GM19397 (cell line): ENCODE results near the gene TSPAN15.

Experiments used
- ATAC-seq: cut with Tn5 transposase; IDR thresholded peaks from one replicate; pipeline ENCODE4 v1.9.1; 2021; ENCODE audit warnings: mild to moderate bottlenecking, moderate library complexity; ENCODE audit not compliant: unreplicated experiment

The TSPAN15 gene

GRCh38 chr10:69464801-69465401 lies 13.6 kb downstream of the TSPAN15 start:
- ATAC-seq: no peak

DNA sequence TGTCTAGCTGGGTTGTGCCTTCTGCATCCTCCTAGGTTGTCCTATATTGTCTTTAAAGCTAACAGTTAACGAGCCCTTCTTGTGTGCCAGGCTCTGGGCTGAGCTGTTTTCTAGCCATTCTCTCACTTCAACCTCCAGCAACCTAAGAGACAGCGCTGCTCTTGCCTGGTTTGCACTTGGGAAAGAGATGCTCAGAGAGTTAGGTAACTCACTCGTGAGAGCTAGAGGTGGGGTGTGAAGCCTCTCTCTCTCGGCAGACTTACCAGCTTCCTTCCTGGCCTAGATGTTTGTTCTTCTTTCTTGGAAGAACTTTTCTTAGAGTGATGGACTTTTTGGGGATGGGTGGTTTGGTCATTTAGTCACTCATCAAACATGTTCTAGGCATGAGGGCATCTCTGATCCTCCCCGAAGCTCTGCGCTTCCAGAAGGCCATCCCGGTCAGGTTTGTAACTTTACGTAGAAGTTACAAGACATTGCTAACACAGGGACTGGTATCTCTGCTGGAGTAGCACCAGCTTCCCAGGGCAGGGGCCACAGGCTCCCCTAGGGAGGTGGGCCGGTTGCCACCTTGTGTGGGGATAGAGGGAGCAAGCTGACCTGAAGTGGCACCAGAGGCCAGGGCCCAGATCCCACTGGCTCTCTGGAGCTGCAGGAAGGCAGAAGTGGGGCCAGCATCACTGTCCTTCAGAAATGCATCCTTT lies 14.3 kb downstream of the TSPAN15 start:
- no peak for ATAC-seq

- ATAC-seq: no peak
Observed at GRCh38 chr10:69466158-69466490, 14.9 kb downstream of the TSPAN15 start.

GRCh38 chr10:69466689-69467088 lies 15.4 kb downstream of the TSPAN15 start:
- ATAC-seq: no peak

DNA sequence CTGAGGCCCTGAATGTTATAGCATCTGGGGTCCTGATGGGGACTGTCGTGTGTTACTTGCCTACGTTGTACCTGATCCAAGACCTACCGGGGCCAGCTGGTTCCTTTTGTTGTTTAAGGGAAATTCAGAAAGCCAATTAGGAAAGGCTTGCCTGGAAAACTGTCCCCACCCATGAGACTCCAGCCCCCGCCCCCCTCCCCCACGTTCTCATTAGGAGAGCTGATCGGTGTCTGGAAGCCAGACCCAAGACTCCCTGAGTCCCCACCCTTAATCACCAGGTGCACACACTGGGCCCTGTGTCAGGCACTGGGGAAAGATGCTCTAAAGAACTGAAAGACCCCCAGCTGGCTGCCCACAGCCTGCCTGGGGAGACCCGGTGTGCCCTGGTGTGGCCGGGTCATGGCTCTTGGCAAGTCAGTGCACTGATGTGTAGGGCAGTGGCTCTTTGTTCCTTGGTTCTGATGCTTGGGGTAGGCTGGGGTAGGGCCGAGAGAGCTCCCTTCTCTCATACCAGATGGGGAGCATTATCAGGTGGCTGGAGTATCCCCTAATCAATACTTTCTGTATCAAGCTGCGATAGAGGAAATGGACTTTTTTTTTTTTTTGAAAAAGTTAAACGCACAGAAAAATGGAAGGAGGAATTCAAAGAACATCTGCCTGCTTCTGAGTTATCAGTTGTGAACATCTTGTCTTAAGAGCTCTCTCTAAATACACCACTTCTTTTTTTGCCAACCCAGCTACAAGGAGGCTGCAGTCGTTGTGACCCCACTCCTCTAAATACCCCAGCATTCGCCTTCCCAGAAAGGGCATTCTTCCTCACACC lies 16.9 kb downstream of the TSPAN15 start:
- no peak for ATAC-seq

DNA sequence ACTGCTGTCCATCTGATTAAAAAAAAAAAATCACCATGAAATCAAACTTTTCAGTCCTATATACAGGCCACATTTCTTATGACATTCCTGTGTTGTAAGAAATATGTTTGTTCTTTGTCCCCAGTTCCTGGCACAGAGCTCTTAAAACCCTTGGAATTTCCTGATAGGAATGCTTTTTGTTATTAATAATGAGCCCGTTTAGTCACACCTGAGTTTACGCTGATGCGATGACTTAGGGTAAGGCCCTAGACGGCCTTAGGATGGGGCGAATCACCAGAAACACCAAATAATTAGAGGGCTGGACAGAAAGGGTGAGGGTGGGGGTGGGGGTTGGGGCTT lies 17.5 kb downstream of the TSPAN15 start:
- ATAC-seq: no peak

DNA sequence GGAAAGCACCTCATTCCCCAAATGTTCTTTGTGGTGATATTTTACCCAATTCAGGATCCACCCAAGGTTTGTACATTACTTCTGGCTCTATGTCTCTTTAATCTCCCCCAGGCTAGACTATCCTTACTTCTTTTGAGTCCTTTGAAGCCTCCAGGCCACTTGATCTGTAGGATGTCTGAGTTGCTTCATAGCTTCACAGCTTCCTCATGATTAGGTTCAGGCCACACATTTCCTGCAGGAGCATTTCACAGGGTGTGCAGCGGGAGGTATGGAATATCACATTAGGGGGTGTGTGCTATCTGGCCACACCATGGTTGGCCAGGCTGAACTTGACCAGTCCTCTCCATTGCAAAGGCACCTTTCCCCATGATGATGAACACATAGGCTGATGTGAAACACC lies 18.7 kb downstream of the TSPAN15 start:
- ATAC-seq: no peak

GRCh38 chr10:69470463-69471384 lies 19.5 kb downstream of the TSPAN15 start:
- ATAC-seq: no peak

GRCh38 chr10:69472142-69472541 lies 20.9 kb downstream of the TSPAN15 start:
- ATAC-seq: no peak

GRCh38 chr10:69472544-69472943 lies 21.3 kb downstream of the TSPAN15 start:
- ATAC-seq: no peak

GRCh38 chr10:69473304-69473990 lies 22.2 kb downstream of the TSPAN15 start:
- ATAC-seq: no peak

GRCh38 chr10:69474742-69475432 lies 23.6 kb downstream of the TSPAN15 start:
- no peak for ATAC-seq

DNA sequence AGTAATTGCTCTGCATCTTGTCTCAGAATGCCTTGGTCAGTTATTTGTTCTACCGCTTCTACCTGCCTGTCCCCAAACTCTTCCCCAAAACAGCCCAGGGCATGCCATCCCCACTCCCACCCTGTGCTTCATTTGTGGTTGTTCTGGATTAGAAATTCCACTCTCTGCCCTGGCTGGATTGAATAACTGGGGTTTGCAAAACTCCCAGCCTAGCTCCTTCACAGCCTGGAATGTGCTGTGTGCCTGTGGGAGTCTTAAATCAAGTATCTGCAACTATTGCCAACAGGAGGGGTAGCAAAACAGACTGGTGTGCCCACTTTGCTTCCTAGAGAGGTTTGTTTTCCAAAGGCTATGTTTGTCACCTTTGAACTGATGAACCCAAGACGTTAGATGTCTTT lies 24.2 kb downstream of the TSPAN15 start:
- ATAC-seq: no peak

GRCh38 chr10:69477968-69478597 lies 26.8 kb downstream of the TSPAN15 start:
- ATAC-seq: no peak

DNA sequence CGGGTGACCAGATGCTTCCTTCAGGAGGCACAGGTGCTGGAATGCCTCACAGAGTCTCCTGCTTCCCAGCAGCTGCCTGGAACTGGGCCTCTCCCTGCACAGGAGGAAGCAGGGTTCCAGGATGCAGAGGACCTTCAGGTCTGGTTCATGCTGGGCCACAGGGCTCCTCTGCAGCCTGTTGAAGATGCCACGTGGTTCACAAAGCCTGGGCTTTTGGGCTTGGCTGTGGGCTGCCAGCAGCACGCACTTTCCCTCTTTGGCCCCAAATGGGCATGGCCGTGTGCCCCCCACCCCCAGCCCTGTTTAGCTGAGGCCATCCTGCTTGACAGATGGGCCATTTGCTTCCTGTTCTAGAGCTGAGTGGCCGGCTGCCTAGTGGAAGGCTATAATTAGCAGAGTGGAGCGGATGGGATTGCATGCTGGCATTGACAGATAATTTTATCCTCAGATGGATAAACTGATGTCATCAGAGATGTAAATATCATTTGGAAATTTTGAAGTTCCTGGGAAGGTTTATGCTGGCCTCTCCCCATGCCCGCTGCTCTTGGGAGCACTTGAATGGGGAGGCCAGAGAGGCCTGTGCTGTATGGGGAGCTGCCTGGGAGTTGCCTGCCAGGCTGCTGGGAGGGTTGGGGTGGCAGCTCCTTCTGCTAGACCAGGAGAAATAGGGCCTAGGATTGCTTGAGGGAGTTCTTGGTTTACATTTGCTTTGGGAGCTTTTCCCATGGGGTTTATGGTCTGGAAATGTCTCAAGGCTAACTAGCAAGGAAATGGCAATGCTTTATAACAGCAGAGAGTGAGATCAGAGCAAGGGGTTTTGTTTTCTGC lies 28.2 kb downstream of the TSPAN15 start:
- ATAC-seq: no peak

GRCh38 chr10:69480068-69480412 lies 28.8 kb downstream of the TSPAN15 start:
- no peak for ATAC-seq

GRCh38 chr10:69481305-69481704 lies 30.0 kb downstream of the TSPAN15 start:
- no peak for ATAC-seq

DNA sequence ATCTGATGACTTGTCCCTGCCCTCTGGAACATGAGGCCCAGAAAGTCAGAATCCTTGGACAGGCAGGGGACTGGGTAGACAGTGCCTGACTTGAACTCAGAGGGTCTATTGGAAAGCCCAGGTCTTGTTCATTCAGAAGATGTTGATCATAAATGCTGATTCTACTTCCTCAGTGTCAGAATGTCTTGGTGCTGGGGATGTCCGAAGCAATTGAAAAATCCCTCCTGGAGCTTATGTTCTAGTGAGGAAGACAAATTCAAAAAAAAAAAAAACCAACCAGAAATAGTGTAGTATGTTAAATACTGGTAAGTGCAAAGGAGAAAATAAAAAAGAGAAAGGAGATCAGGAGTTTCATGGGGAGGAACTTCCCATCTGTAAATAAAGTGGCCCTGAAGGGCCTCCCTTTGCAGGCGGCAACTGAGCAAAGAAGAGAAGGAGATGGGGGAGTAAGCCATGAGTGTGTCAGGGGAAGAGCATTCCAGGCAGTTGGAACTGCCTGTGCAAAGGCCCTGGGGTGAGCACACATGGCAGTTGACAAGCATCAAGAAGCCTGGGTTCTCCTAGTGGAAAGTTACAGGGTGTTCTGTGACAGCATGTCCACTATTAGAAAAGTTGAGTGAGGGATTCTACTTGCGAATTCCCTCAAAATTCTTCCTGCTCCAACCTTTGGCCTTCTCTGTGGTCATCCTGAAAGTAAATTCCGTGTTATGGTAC lies 30.7 kb downstream of the TSPAN15 start:
- ATAC-seq: no peak
